Measurements from ENCODE around the gene FASTK. TPM values are rescaled to one million over a fixed set of nuclear protein-coding genes. Genes with fewer than 3 reads are reported as not detected.

Gene FASTK
- polyA plus RNA-seq, 1 donor (not counting 4 experiments of a cell fraction or from before 2014, with no cell fraction given) = 27.2 TPM

GRCh38 chr7:151107882-151108281 lies 27.3 kb upstream of the FASTK start:
- Histone ChIP-seq H3K36me3 (ENCODE audit: control insufficient read depth in 2 of 2, extremely low read depth in 1 of 2, insufficient read depth in 2 of 2, low read length in 2 of 2) (peaks cover 0 to 2% of the 10 kb centered on the region in 2 experiments), H3K9ac (ENCODE audit: control insufficient read depth, extremely low read depth, insufficient read depth, low read length) (no peak overlapping the region), H3K9me1 (ENCODE audit: control insufficient read depth, extremely low read depth, insufficient read depth, low read length) (no peaks in the 10 kb centered on the region), H4K20me1 (ENCODE audit: control insufficient read depth, extremely low read depth, insufficient read depth, low read length) (peaks cover 2% of the 10 kb centered on the region), H3K27me3 (ENCODE audit: control insufficient read depth, extremely low read depth, insufficient read depth, low read length) (no peaks in the 10 kb centered on the region), H3K79me2 (ENCODE audit: control insufficient read depth, insufficient read depth, low read length) (peaks cover 52% of the 10 kb centered on the region), H2AFZ (ENCODE audit: control insufficient read depth, low read length) (no peak overlapping the region), H3K4me1 (ENCODE audit: control insufficient read depth, extremely low read depth, insufficient read depth, low read length) (peaks cover 8% of the 10 kb centered on the region), H3K27ac (ENCODE audit: control insufficient read depth, insufficient read depth, low read length) (no peak overlapping the region), H3K4me3 (ENCODE audit: control insufficient read depth in 2 of 3, extremely low read depth in 1 of 3, insufficient read depth in 2 of 3, low read depth in 1 of 3, low read length in 3 of 3) (no peak overlapping the region), H3K9me3 (ENCODE audit: control insufficient read depth, low read depth, low read length) (no peaks in the 10 kb centered on the region), H3K4me2 (ENCODE audit: control insufficient read depth, extremely low read depth, insufficient read depth, low read depth, low read length) (no peak overlapping the region)
- dilution Hi-C loops (cut with MboI; ENCODE audit: extremely low pct_ligation_motif_present, low sequenced_read_pairs) = no loop called here
- FAIRE-seq (no peak), DNase-seq (ENCODE audit: low read depth, low spot score) (no peak)
- no peak for TF ChIP-seq EZH2 (IDR thresholded peaks at IDR 0.05; ENCODE audit: low read length)
- TF ChIP-seq CTCF (optimal IDR thresholded peaks at IDR 0.05 in 1 of 3, IDR thresholded peaks at IDR 0.05 in 1 of 3, conservative IDR thresholded peaks at IDR 0.05 in 1 of 3; ENCODE audit: extremely low read depth in 1 of 3, insufficient read depth in 2 of 3, low read length in 3 of 3) = no peak

- Histone ChIP-seq H2AFZ (ENCODE audit: control insufficient read depth, low read length) (no peak overlapping the region), H3K79me2 (ENCODE audit: control insufficient read depth, insufficient read depth, low read length) (peaks cover 55% of the 10 kb centered on the region), H4K20me1 (ENCODE audit: control insufficient read depth, extremely low read depth, insufficient read depth, low read length) (peaks cover 6% of the 10 kb centered on the region)
Observed at GRCh38 chr7:151104411-151105235, 24.0 kb upstream of the FASTK start.

More at GRCh38 chr7:151104411-151105235, 24.0 kb upstream of the FASTK start:
- DNase-seq (ENCODE audit: low read depth, low spot score) (no peak), FAIRE-seq (no peak)
- Histone ChIP-seq H3K27me3 (ENCODE audit: control insufficient read depth, extremely low read depth, insufficient read depth, low read length) (no peaks in the 10 kb centered on the region), H3K9ac (ENCODE audit: control insufficient read depth, extremely low read depth, insufficient read depth, low read length) (no peak overlapping the region), H3K9me3 (ENCODE audit: control insufficient read depth, low read depth, low read length) (no peaks in the 10 kb centered on the region), H3K4me2 (ENCODE audit: control insufficient read depth, extremely low read depth, insufficient read depth, low read depth, low read length) (no peak overlapping the region), H3K4me1 (ENCODE audit: control insufficient read depth, extremely low read depth, insufficient read depth, low read length) (no peaks in the 10 kb centered on the region), H3K36me3 (ENCODE audit: control insufficient read depth in 2 of 2, extremely low read depth in 1 of 2, insufficient read depth in 2 of 2, low read length in 2 of 2) (peaks cover 0 to 2% of the 10 kb centered on the region in 2 experiments), H3K9me1 (ENCODE audit: control insufficient read depth, extremely low read depth, insufficient read depth, low read length) (no peaks in the 10 kb centered on the region), H3K4me3 (ENCODE audit: control insufficient read depth in 2 of 3, extremely low read depth in 1 of 3, insufficient read depth in 2 of 3, low read depth in 1 of 3, low read length in 3 of 3) (no peak overlapping the region), H3K27ac (ENCODE audit: control insufficient read depth, insufficient read depth, low read length) (no peak overlapping the region)
- no peak for TF ChIP-seq EZH2 (IDR thresholded peaks at IDR 0.05; ENCODE audit: low read length)
- no peak for TF ChIP-seq CTCF (optimal IDR thresholded peaks at IDR 0.05 in 1 of 3, IDR thresholded peaks at IDR 0.05 in 1 of 3, conservative IDR thresholded peaks at IDR 0.05 in 1 of 3; ENCODE audit: extremely low read depth in 1 of 3, insufficient read depth in 2 of 3, low read length in 3 of 3)
- dilution Hi-C loops (cut with MboI; ENCODE audit: extremely low pct_ligation_motif_present, low sequenced_read_pairs) = no loop called here

All from keratinocyte (primary cell).